Measurements from ENCODE around the gene TMEM183A.

Gene TMEM183A, protein sequence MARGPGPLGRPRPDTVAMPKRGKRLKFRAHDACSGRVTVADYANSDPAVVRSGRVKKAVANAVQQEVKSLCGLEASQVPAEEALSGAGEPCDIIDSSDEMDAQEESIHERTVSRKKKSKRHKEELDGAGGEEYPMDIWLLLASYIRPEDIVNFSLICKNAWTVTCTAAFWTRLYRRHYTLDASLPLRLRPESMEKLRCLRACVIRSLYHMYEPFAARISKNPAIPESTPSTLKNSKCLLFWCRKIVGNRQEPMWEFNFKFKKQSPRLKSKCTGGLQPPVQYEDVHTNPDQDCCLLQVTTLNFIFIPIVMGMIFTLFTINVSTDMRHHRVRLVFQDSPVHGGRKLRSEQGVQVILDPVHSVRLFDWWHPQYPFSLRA

DNA sequence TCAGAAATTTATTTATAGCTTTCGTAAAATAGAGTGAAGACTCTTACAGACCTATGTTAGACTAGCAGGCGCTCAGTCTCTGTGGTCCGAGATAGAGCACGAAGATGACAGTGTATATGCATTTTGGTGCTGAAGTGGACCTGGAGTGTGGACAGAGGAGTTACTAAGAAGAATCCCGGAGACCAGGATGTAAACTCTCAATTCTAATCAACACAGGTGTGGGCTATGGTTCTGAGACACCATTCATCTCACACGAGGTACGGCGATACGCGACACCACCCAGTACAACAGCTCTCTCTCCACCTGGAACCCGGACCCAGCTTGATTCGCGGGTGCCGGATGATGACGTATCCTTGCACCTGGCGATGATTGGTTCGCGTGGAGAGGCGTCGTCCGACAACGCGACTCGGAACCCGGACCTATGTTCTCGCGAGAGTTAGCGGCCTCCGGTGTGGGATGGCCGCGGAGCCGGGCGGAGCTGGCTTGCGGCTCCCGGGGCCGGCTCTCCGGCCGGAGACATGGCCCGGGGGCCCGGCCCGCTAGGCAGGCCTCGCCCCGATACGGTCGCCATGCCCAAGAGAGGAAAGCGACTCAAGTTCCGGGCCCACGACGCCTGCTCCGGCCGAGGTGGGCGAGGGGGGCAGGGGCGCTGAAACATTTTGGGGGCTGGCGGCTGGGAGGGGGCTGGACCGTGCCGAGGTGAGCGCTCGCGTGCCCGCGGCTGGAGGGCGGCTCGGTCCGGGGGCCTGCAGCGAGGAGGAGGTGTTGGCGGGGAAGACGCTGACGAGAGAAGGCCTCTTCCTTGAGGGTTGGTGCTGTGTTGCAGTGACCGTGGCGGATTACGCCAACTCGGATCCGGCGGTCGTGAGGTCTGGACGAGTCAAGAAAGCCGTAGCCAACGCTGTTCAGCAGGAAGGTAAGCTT lies at the start of gene TMEM183A:
TSS of gene TMEM183A (plus strand) at position 427 of the 924 bp plus-strand sequence. CDS start at position 519, 92 bp downstream.
- TF ChIP-seq EZH2phosphoT487 (conservative IDR thresholded peaks at IDR 0.05; ENCODE audit: low read length), result no peak
- TF ChIP-seq, protein P1, sequence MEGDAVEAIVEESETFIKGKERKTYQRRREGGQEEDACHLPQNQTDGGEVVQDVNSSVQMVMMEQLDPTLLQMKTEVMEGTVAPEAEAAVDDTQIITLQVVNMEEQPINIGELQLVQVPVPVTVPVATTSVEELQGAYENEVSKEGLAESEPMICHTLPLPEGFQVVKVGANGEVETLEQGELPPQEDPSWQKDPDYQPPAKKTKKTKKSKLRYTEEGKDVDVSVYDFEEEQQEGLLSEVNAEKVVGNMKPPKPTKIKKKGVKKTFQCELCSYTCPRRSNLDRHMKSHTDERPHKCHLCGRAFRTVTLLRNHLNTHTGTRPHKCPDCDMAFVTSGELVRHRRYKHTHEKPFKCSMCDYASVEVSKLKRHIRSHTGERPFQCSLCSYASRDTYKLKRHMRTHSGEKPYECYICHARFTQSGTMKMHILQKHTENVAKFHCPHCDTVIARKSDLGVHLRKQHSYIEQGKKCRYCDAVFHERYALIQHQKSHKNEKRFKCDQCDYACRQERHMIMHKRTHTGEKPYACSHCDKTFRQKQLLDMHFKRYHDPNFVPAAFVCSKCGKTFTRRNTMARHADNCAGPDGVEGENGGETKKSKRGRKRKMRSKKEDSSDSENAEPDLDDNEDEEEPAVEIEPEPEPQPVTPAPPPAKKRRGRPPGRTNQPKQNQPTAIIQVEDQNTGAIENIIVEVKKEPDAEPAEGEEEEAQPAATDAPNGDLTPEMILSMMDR (IDR thresholded peaks at IDR 0.05; ENCODE audit: insufficient read depth, low read length, poor library complexity, severe bottlenecking), result no peak
- H3K27me3 ChIP-seq (ENCODE audit: low read length), result no peaks in the 10 kb centered on the region
- H2AFZ ChIP-seq (ENCODE audit: low read depth, low read length, severe bottlenecking), result peak within 1 kb of the TSS; percentile 98
- 0 out of 2 replicates have a peak, but pooled peaks cover 17% of the 10 kb centered on the region for H3F3A ChIP-seq (ENCODE audit: insufficient read depth)
- H4K20me1 ChIP-seq (ENCODE audit: low read depth, low read length), result no peaks in the 10 kb centered on the region
- H3K79me2 ChIP-seq (ENCODE audit: insufficient read depth, low read length), result peaks cover 38% of the 10 kb centered on the region
- H3K4me3 ChIP-seq (ENCODE audit: insufficient read depth, low read length, poor library complexity, severe bottlenecking), result peak within 1 kb of the TSS; percentile 93
- peak within 1 kb of the TSS; percentile 78 for H3K9ac ChIP-seq (ENCODE audit: low read length)
- no peaks in the 10 kb centered on the region for H3K9me3 ChIP-seq (ENCODE audit: insufficient read depth, low read length)
- peak within 1 kb of the TSS; percentile 100 for H3K4me2 ChIP-seq (ENCODE audit: low read depth, low read length, poor library complexity, severe bottlenecking)
- peak within 1 kb of the TSS; percentile 45 for H3K27ac ChIP-seq (ENCODE audit: low read depth, low read length)
- peaks cover 18% of the 10 kb centered on the region for H3K36me3 ChIP-seq (ENCODE audit: low read length)
- no peaks in the 10 kb centered on the region for H3K9me2 ChIP-seq (replicated peaks; ENCODE audit: insufficient read depth, low read length)

DNA sequence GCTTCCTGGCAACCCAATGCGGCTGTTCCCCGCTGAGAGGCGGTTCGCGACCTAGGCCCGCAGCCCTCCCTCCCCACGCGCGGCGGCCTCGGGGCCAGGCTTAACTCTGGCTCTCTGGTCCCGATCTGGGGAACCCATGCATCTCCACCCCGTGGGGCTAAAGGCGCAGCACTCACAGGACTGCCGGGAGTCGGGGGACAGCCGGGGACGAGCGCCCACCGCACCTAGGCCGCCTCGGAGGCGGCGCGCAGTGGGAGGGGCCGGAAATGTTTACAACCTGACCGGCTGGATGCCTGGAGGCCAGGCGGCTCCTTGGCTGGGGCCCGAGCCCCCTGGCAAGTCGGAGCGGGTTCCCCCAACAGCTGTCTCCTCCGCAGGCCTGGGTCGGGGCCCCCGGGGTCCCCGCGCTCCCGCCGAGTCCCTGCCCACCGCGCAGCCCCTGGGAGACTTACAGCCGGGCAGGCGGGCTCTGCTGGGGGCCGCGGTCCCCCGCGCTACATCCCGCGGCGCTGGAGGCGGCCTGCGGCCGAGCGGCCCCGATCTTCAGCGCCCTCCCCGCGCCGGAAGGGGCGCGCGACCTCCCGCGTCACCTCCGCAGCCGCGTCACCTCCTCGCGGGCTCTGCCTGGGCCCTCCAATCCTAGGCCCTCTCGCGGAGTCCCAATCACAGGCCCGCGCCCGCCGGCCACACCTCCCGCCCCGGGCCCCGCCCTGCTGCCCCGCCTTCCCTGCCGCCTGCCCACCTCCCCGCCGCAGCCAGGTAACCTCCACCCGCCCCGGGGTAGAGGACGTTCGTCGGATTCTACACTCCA lies 49.2 kb upstream of the TMEM183A start, which contains the start of gene ADIPOR1:
TSS of gene ADIPOR1 (minus strand) at position 580 of the 811 bp plus-strand sequence. CDS start 7,242 bp downstream, outside the sequence.
- peak within 1 kb of the TSS; percentile 95 for H3K9ac ChIP-seq (ENCODE audit: low read length)
- H3K79me2 ChIP-seq (ENCODE audit: insufficient read depth, low read length), result peaks cover 51% of the 10 kb centered on the region
- H3K27ac ChIP-seq (ENCODE audit: low read depth, low read length), result peak within 1 kb of the TSS; percentile 41
- H3K36me3 ChIP-seq (ENCODE audit: low read length), result no peaks in the 10 kb centered on the region
- H3K9me2 ChIP-seq (replicated peaks; ENCODE audit: insufficient read depth, low read length), result no peaks in the 10 kb centered on the region
- TF ChIP-seq EZH2phosphoT487 (conservative IDR thresholded peaks at IDR 0.05; ENCODE audit: low read length), result no peak
- H3K4me2 ChIP-seq (ENCODE audit: low read depth, low read length, poor library complexity, severe bottlenecking), result peak within 1 kb of the TSS; percentile 92
- H3K4me3 ChIP-seq (ENCODE audit: insufficient read depth, low read length, poor library complexity, severe bottlenecking), result peak within 1 kb of the TSS; percentile 85
- H3K27me3 ChIP-seq (ENCODE audit: low read length), result no peaks in the 10 kb centered on the region
- H4K20me1 ChIP-seq (ENCODE audit: low read depth, low read length), result no peaks in the 10 kb centered on the region
- H3F3A ChIP-seq (ENCODE audit: insufficient read depth), result peaks cover 14% of the 10 kb centered on the region
- H3K9me3 ChIP-seq (ENCODE audit: insufficient read depth, low read length), result no peaks in the 10 kb centered on the region
- H2AFZ ChIP-seq (ENCODE audit: low read depth, low read length, severe bottlenecking), result peak within 1 kb of the TSS; percentile 82

DNA sequence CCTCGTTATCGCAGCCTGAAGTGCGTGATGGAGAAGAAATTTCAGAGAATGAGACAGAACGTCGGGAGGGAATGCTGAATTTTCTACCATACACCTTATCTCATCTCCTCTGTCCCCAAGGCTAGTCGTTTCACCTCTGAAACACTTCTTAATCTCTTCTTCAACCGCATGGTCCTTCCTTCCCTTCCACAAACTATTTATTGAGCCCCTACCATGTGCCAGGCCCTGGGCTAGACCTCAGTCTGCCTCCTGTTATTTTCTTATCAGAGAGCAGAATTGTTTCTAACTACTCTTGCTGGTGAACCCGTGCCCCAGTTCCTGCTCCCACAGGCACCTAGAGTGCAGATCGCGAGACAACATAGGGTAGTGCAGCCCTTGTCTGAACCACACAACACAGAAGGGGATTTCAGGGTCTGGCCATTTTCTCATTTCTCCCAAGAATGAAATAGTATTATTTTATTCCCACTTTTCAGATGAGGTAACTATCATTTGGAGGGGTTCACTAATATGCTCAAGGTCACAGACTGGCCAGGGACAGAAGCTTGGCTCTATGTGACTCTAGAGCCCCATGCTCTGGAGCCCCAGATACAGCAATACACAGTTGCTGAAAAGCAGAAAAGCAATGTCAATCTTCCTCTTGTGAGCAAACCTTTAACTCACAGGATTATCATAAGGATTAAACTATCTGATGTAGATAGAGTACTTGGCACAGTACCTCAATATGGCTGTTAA lies 48.5 kb upstream of the TMEM183A start:
- Histone ChIP-seq H4K20me1 (ENCODE audit: low read depth, low read length) (no peaks in the 10 kb centered on the region), H3K9me2 (replicated peaks; ENCODE audit: insufficient read depth, low read length) (no peaks in the 10 kb centered on the region), H2AFZ (ENCODE audit: low read depth, low read length, severe bottlenecking) (peak overlapping the region; percentile 82), H3K79me2 (ENCODE audit: insufficient read depth, low read length) (peaks cover 43% of the 10 kb centered on the region), H3K4me3 (ENCODE audit: insufficient read depth, low read length, poor library complexity, severe bottlenecking) (peak overlapping the region; percentile 85), H3K27ac (ENCODE audit: low read depth, low read length) (peak overlapping the region; percentile 18; the same call in 1 of the 2 replicates), H3K27me3 (ENCODE audit: low read length) (no peaks in the 10 kb centered on the region), H3K9me3 (ENCODE audit: insufficient read depth, low read length) (no peaks in the 10 kb centered on the region), H3K9ac (ENCODE audit: low read length) (peak overlapping the region; percentile 95), H3F3A (ENCODE audit: insufficient read depth) (peaks cover 14% of the 10 kb centered on the region), H3K36me3 (ENCODE audit: low read length) (no peaks in the 10 kb centered on the region), H3K4me2 (ENCODE audit: low read depth, low read length, poor library complexity, severe bottlenecking) (peak overlapping the region; percentile 70)
- no peak for TF ChIP-seq EZH2phosphoT487 (conservative IDR thresholded peaks at IDR 0.05; ENCODE audit: low read length)
- TF ChIP-seq, protein P1 (IDR thresholded peaks at IDR 0.05; ENCODE audit: insufficient read depth, low read length, poor library complexity, severe bottlenecking), result no peak
